ENCODE measurements around the gene CDH8. TPM values are rescaled to one million over a fixed set of nuclear protein-coding genes. Genes with fewer than 3 reads are reported as not detected.
"Not testable (repeated sequence)": the region's sequence is repeated elsewhere in the genome, so short reads cannot be mapped to it uniquely, and the experiment has no call there.

The CDH8 gene
- total RNA-seq, 1 experiment from 2014 or later = not detected

- no peaks in the 10 kb centered on the region for H3K27me3 ChIP-seq
- H3K9me3 ChIP-seq = no peaks in the 10 kb centered on the region
- DNase-seq = no peak
- H3K36me3 ChIP-seq = no peaks in the 10 kb centered on the region
- H3K4me3 ChIP-seq = no peak overlapping the region
Measured at GRCh38 chr16:61842666-61843065, 193.6 kb downstream of the CDH8 start.

- no peak overlapping the region for H3K4me3 ChIP-seq
- no peaks in the 10 kb centered on the region for H3K27me3 ChIP-seq
- no peaks in the 10 kb centered on the region for H3K36me3 ChIP-seq
- H3K9me3 ChIP-seq = no peaks in the 10 kb centered on the region
- DNase-seq = no peak
Measured at GRCh38 chr16:61836804-61837393, 199.3 kb downstream of the CDH8 start.

GRCh38 chr16:61834082-61834481, 202.2 kb downstream of the CDH8 start:
- no peaks in the 10 kb centered on the region for H3K36me3 ChIP-seq
- H3K4me3 ChIP-seq = no peak overlapping the region
- no peak for DNase-seq
- no peaks in the 10 kb centered on the region for H3K9me3 ChIP-seq
- no peaks in the 10 kb centered on the region for H3K27me3 ChIP-seq

- no peak overlapping the region for H3K4me3 ChIP-seq
- no peak for DNase-seq
- H3K36me3 ChIP-seq = no peaks in the 10 kb centered on the region
- H3K27me3 ChIP-seq = no peaks in the 10 kb centered on the region
- H3K9me3 ChIP-seq = no peaks in the 10 kb centered on the region
Measured at GRCh38 chr16:61831351-61831917, 204.8 kb downstream of the CDH8 start.

- H3K36me3 ChIP-seq = no peaks in the 10 kb centered on the region
- no peak overlapping the region for H3K4me3 ChIP-seq
- H3K9me3 ChIP-seq = no peaks in the 10 kb centered on the region
- DNase-seq = no peak
- H3K27me3 ChIP-seq = no peaks in the 10 kb centered on the region
Measured at GRCh38 chr16:61829631-61830030, 206.6 kb downstream of the CDH8 start.

- Histone ChIP-seq H3K36me3 (no peaks in the 10 kb centered on the region), H3K4me3 (no peak overlapping the region), H3K27me3 (no peaks in the 10 kb centered on the region), H3K9me3 (no peaks in the 10 kb centered on the region)
- peak; percentile 2 for DNase-seq
Measured at GRCh38 chr16:61823326-61823725, 212.9 kb downstream of the CDH8 start.

GRCh38 chr16:61820820-61821219, 215.4 kb downstream of the CDH8 start:
- H3K4me3 ChIP-seq = no peak overlapping the region
- no peaks in the 10 kb centered on the region for H3K9me3 ChIP-seq
- no peaks in the 10 kb centered on the region for H3K36me3 ChIP-seq
- no peaks in the 10 kb centered on the region for H3K27me3 ChIP-seq
- no peak for DNase-seq

GRCh38 chr16:61820398-61820797, 215.8 kb downstream of the CDH8 start:
- Histone ChIP-seq H3K4me3 (no peak overlapping the region), H3K36me3 (no peaks in the 10 kb centered on the region), H3K9me3 (no peaks in the 10 kb centered on the region), H3K27me3 (no peaks in the 10 kb centered on the region)
- DNase-seq = no peak

- Histone ChIP-seq H3K9me3 (no peaks in the 10 kb centered on the region), H3K36me3 (no peaks in the 10 kb centered on the region), H3K27me3 (no peaks in the 10 kb centered on the region), H3K4me3 (no peak overlapping the region)
- DNase-seq = no peak
Measured at GRCh38 chr16:61818850-61819249, 217.4 kb downstream of the CDH8 start.

GRCh38 chr16:61817583-61818278, 218.5 kb downstream of the CDH8 start:
- no peak for DNase-seq
- Histone ChIP-seq H3K27me3 (no peaks in the 10 kb centered on the region), H3K9me3 (no peaks in the 10 kb centered on the region), H3K36me3 (no peaks in the 10 kb centered on the region), H3K4me3 (no peak overlapping the region)

GRCh38 chr16:61814726-61815347, 221.4 kb downstream of the CDH8 start:
- H3K36me3 ChIP-seq = no peaks in the 10 kb centered on the region
- no peaks in the 10 kb centered on the region for H3K27me3 ChIP-seq
- H3K4me3 ChIP-seq = no peak overlapping the region
- no peak for DNase-seq
- H3K9me3 ChIP-seq = no peaks in the 10 kb centered on the region

- H3K9me3 ChIP-seq = no peaks in the 10 kb centered on the region
- no peak for DNase-seq
- no peaks in the 10 kb centered on the region for H3K27me3 ChIP-seq
- H3K4me3 ChIP-seq = no peak overlapping the region
- no peaks in the 10 kb centered on the region for H3K36me3 ChIP-seq
Measured at GRCh38 chr16:61813339-61813738, 222.9 kb downstream of the CDH8 start.

- Histone ChIP-seq H3K36me3 (no peaks in the 10 kb centered on the region), H3K9me3 (no peaks in the 10 kb centered on the region), H3K4me3 (no peak overlapping the region), H3K27me3 (no peaks in the 10 kb centered on the region)
- no peak for DNase-seq
Measured at GRCh38 chr16:61812251-61812650, 224.0 kb downstream of the CDH8 start.

GRCh38 chr16:61807551-61807950, 228.7 kb downstream of the CDH8 start:
- H3K27me3 ChIP-seq = no peaks in the 10 kb centered on the region
- no peaks in the 10 kb centered on the region for H3K9me3 ChIP-seq
- DNase-seq = no peak
- no peak overlapping the region for H3K4me3 ChIP-seq
- no peaks in the 10 kb centered on the region for H3K36me3 ChIP-seq

- not testable (repeated sequence) for H3K27me3 ChIP-seq, DNase-seq, H3K36me3 ChIP-seq, H3K9me3 ChIP-seq, H3K4me3 ChIP-seq
Measured at GRCh38 chr16:61801217-61801616, 235.0 kb downstream of the CDH8 start.

- no peak for DNase-seq
- Histone ChIP-seq H3K9me3 (no peaks in the 10 kb centered on the region), H3K27me3 (no peaks in the 10 kb centered on the region), H3K4me3 (no peak overlapping the region), H3K36me3 (no peaks in the 10 kb centered on the region)
Measured at GRCh38 chr16:61798741-61799140, 237.5 kb downstream of the CDH8 start.

GRCh38 chr16:61797961-61798507, 238.2 kb downstream of the CDH8 start:
- H3K36me3 ChIP-seq = no peaks in the 10 kb centered on the region
- H3K27me3 ChIP-seq = no peaks in the 10 kb centered on the region
- DNase-seq = no peak
- H3K9me3 ChIP-seq = no peaks in the 10 kb centered on the region
- H3K4me3 ChIP-seq = no peak overlapping the region

All from MG63 (cell line).